SU-DHL-6 (cell line): ENCODE results near the gene CRADD.

Experiments
- H2AFZ ChIP-seq: fragments of 200-600 bp; sonication (generic); 2 replicates; pipeline ENCODE4 v1.6.1; 2014; ENCODE audit warnings: low read depth, mild to moderate bottlenecking, moderate library complexity, mixed read lengths, antibody characterized with exemption, low read length; ENCODE audit not compliant: severe bottlenecking
- H3F3A ChIP-seq: fragments of 200-600 bp; shearing (Covaris generic); 2 replicates; pipeline ENCODE4 v1.6.0; 2016; ENCODE audit warnings: antibody characterized with exemption, mild to moderate bottlenecking; ENCODE audit not compliant: insufficient read depth
- H3K27ac ChIP-seq: fragments of 200-600 bp; sonication (generic); 2 replicates; pipeline ENCODE4 v1.5.1; 2016; ENCODE audit warnings: low read depth, mild to moderate bottlenecking, low read length, moderate library complexity, mixed read lengths
- H3K27me3 ChIP-seq: fragments of 200-600 bp; sonication (generic), shearing (Covaris generic); 2 replicates; pipeline ENCODE4 v1.6.0; 2014; ENCODE audit warnings: mild to moderate bottlenecking, low read length
- H3K36me3 ChIP-seq: fragments of 200-600 bp; sonication (generic); 2 replicates; pipeline ENCODE4 v1.6.1; 2014; ENCODE audit warnings: mild to moderate bottlenecking, low read length, mixed read lengths
- H3K4me2 ChIP-seq: fragments of 300-600, 200-600 bp; shearing (Covaris generic), sonication (generic); 2 replicates; pipeline ENCODE4 v1.6.0; 2014; ENCODE audit warnings: low read length, low read depth, mild to moderate bottlenecking; ENCODE audit not compliant: poor library complexity, severe bottlenecking
- H3K4me3 ChIP-seq: fragments of 200-600 bp; sonication (generic); 2 replicates; pipeline ENCODE4 v1.5.1; 2014; ENCODE audit warnings: antibody characterized with exemption, low read length, mild to moderate bottlenecking, mixed read lengths; ENCODE audit not compliant: insufficient read depth, poor library complexity, severe bottlenecking
- H3K79me2 ChIP-seq: fragments of 200-600 bp; sonication (generic); 2 replicates; pipeline ENCODE4 v1.6.1; 2014; ENCODE audit warnings: mild to moderate bottlenecking, low read length, moderate library complexity; ENCODE audit not compliant: insufficient read depth
- H3K9ac ChIP-seq: fragments of 200-600 bp; sonication (generic); 2 replicates; pipeline ENCODE4 v1.7.0; 2014; ENCODE audit warnings: mild to moderate bottlenecking, low read length
- H3K9me2 ChIP-seq: fragments of 200-600 bp; sonication (generic); replicated peaks from 2 replicates; pipeline ENCODE4 v1.6.1; 2014; ENCODE audit warnings: low read length; ENCODE audit not compliant: insufficient read depth
- H3K9me3 ChIP-seq: fragments of 200-600 bp; sonication (generic); 2 replicates; pipeline ENCODE4 v1.6.1; 2014; ENCODE audit warnings: low read length, mixed read lengths; ENCODE audit not compliant: insufficient read depth
- H4K20me1 ChIP-seq: fragments of 200-600 bp; sonication (generic); 2 replicates; pipeline ENCODE4 v1.6.1; 2014; ENCODE audit warnings: low read depth, mild to moderate bottlenecking, antibody characterized with exemption, low read length, moderate library complexity, mixed read lengths
- EZH2phosphoT487 ChIP-seq: fragments of 200-600 bp; sonication (generic), shearing (Covaris generic); conservative IDR thresholded peaks from 2 replicates; pipeline ENCODE4 v1.6.1; 2018; ENCODE audit warnings: mild to moderate bottlenecking, antibody characterized with exemption, low read length, moderate library complexity, mixed read lengths
- TF ChIP-seq, protein P1 (sequence below): fragments of 200-600 bp; sonication (generic); IDR thresholded peaks from one replicate; pipeline ENCODE4 v1.5.1; 2017; ENCODE audit warnings: antibody characterized with exemption, mild to moderate bottlenecking, low read length, moderate library complexity; ENCODE audit not compliant: insufficient read depth, poor library complexity, severe bottlenecking

The CRADD gene

DNA sequence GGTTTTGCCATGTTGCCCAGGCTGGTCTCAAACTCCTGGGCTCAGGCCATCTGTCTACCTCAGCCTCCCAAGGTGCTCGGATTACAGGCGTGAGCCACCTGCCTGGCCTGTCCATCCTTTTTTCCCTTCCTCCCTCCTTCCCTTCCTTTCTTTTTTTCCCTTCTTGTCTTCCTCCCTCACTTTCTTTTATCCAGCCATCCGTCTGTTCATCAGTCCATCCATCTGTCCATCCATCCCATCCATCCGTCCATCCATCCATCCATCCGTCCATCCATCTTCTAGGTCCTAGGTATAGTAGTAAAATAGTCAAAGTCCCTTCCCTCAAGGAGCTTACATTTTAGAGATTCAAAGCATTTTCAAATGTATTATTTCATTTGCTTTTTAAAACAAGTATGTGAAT lies 56.8 kb downstream of the CRADD start:
- H3K79me2 ChIP-seq = no peaks in the 10 kb centered on the region
- H3K27me3 ChIP-seq = no peaks in the 10 kb centered on the region
- no peaks in the 10 kb centered on the region for H4K20me1 ChIP-seq
- no peaks in the 10 kb centered on the region for H3F3A ChIP-seq
- no peak overlapping the region for H2AFZ ChIP-seq
- TF ChIP-seq EZH2phosphoT487 = no peak
- TF ChIP-seq, protein P1, sequence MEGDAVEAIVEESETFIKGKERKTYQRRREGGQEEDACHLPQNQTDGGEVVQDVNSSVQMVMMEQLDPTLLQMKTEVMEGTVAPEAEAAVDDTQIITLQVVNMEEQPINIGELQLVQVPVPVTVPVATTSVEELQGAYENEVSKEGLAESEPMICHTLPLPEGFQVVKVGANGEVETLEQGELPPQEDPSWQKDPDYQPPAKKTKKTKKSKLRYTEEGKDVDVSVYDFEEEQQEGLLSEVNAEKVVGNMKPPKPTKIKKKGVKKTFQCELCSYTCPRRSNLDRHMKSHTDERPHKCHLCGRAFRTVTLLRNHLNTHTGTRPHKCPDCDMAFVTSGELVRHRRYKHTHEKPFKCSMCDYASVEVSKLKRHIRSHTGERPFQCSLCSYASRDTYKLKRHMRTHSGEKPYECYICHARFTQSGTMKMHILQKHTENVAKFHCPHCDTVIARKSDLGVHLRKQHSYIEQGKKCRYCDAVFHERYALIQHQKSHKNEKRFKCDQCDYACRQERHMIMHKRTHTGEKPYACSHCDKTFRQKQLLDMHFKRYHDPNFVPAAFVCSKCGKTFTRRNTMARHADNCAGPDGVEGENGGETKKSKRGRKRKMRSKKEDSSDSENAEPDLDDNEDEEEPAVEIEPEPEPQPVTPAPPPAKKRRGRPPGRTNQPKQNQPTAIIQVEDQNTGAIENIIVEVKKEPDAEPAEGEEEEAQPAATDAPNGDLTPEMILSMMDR = no peak
- H3K9me3 ChIP-seq = no peaks in the 10 kb centered on the region
- no peak overlapping the region for H3K4me2 ChIP-seq
- H3K4me3 ChIP-seq = no peak overlapping the region
- H3K27ac ChIP-seq = no peak overlapping the region
- no peak overlapping the region for H3K9ac ChIP-seq
- H3K36me3 ChIP-seq = no peaks in the 10 kb centered on the region
- H3K9me2 ChIP-seq = no peaks in the 10 kb centered on the region

GRCh38 chr12:93734784-93735183 lies 57.6 kb downstream of the CRADD start:
- TF ChIP-seq, protein P1 = no peak
- no peak for TF ChIP-seq EZH2phosphoT487
- no peaks in the 10 kb centered on the region for H3K27me3 ChIP-seq
- no peaks in the 10 kb centered on the region for H3K79me2 ChIP-seq
- H3K9me3 ChIP-seq = no peaks in the 10 kb centered on the region
- no peak overlapping the region for H3K27ac ChIP-seq
- no peaks in the 10 kb centered on the region for H3F3A ChIP-seq
- H3K4me2 ChIP-seq = no peak overlapping the region
- H2AFZ ChIP-seq = no peak overlapping the region
- no peak overlapping the region for H3K4me3 ChIP-seq
- H3K9me2 ChIP-seq = no peaks in the 10 kb centered on the region
- H3K36me3 ChIP-seq = no peaks in the 10 kb centered on the region
- H4K20me1 ChIP-seq = no peaks in the 10 kb centered on the region
- no peak overlapping the region for H3K9ac ChIP-seq

- Histone ChIP-seq H3K9me3 (no peaks in the 10 kb centered on the region), H3F3A (no peaks in the 10 kb centered on the region), H3K4me2 (no peak overlapping the region), H3K4me3 (no peak overlapping the region), H4K20me1 (no peaks in the 10 kb centered on the region), H3K9ac (no peak overlapping the region), H3K9me2 (no peaks in the 10 kb centered on the region), H3K27ac (no peak overlapping the region), H3K27me3 (no peaks in the 10 kb centered on the region), H3K79me2 (no peaks in the 10 kb centered on the region), H2AFZ (no peak overlapping the region), H3K36me3 (no peaks in the 10 kb centered on the region)
- TF ChIP-seq, protein P1 = no peak
- no peak for TF ChIP-seq EZH2phosphoT487
These were observed 59.5 kb downstream of the CRADD start for GRCh38 chr12:93736640-93737178.
